NCI-H748 treated with DMSO at 0.1 percent for 48 hours (cell line): ENCODE measurements around the gene EPAS1.

ENCODE experiments used
- DNase-seq: peaks from one replicate; lab custom pipeline; 2025; lab: John Stamatoyannopoulos, UW

Gene EPAS1

DNA sequence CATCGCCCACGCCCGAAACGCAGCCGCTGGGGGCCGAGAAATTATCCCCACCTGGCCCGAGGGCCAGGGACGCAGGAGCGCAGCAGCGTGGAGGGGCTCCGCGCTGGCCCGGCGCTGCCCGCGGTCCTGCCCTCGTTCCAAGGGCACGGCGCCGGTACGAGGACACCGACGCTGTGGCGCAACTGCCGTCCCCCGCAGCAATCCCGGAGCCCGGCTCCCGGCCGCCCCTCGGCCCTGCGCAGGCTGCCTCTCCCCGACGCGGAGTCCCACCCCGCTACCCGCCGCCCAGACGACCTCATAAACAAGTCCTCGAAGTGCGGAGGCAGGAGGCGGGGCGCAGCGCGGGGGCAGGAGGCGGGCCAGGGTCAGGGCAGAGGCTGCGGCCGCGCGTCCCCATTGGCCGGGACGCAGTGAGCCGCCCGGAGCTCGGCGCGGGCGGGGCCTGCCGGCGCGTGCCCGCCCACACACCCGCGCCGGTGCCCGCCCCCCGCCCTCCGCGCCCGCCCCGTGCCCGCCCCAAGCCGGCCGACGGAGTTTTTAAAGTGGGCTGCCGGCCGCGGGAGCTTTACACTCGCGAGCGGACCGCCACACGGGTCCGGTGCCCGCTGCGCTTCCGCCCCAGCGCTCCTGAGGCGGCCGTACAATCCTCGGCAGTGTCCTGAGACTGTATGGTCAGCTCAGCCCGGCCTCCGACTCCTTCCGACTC lies at the start of gene EPAS1:
TSS of gene EPAS1 (plus strand) at position 568 of the 706 bp plus-strand sequence. CDS start 505 bp downstream, outside the sequence.
- peak; percentile 47 for DNase-seq

- no peak for DNase-seq
These were observed 49.0 kb upstream of the EPAS1 start for GRCh38 chr2:46248171-46248570.

DNA sequence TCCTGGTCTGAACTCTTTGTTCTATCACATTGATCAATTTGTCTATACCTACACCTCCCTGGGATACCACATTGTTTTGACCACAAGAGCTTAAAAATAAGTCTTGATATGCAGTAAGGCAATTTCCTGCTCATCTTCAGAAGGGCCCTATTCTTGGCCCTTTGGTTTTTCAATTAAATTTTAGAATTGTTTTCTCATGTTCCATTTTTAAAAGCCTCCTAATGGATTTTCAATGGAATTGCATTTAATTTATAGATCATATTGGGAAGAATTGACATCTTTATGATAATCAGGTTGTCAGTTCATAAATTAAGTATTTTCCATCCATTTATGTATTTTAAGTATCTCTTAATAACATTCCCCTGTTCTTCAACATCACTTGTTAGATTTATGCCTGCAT lies 47.6 kb upstream of the EPAS1 start:
- no peak for DNase-seq

- DNase-seq, result no peak
These were observed 44.1 kb upstream of the EPAS1 start for GRCh38 chr2:46252891-46253659.

DNA sequence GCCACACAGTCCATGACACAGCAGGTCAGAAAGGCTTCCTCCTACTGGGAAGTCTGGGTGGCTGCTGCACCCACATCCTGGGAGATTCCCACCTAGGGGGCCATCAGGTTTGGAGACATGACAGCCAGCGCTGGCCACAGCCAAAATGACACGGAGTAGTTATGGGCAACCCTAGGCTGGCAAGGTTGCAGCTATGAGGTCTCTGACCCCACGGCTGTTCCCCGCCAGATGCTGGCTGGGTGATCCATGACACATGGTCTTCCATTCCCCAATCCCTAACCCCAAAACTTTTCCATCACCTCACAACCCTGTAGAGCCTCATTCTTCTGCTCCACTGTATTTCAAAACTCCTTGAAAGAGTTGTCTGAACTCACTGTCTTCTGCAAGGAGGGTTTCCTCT lies 42.7 kb upstream of the EPAS1 start:
- no peak for DNase-seq

GRCh38 chr2:46256563-46257142 lies 40.6 kb upstream of the EPAS1 start:
- no peak for DNase-seq

DNA sequence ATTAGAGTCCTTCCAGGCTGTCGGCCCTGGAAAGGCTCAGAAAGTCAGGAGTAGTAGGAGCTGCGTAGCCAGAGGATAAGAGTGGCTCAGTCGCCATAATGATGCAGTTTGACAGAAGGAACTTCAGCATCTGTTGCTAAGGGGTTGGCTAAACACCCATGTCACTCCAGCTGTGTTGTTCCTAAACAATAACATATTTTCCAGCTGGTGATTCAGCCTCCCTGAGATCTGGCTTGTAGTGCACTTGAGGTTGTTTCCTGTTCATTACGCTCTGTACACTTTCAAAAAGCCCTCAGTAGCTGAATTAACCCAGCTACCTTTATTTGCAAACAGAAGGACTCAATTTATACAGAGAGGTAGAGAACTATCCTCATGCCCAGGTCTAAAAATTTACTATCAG lies 39.7 kb upstream of the EPAS1 start:
- peak; percentile 86 for DNase-seq

- DNase-seq, result no peak
These were observed 39.2 kb upstream of the EPAS1 start for GRCh38 chr2:46257980-46258379.

DNA sequence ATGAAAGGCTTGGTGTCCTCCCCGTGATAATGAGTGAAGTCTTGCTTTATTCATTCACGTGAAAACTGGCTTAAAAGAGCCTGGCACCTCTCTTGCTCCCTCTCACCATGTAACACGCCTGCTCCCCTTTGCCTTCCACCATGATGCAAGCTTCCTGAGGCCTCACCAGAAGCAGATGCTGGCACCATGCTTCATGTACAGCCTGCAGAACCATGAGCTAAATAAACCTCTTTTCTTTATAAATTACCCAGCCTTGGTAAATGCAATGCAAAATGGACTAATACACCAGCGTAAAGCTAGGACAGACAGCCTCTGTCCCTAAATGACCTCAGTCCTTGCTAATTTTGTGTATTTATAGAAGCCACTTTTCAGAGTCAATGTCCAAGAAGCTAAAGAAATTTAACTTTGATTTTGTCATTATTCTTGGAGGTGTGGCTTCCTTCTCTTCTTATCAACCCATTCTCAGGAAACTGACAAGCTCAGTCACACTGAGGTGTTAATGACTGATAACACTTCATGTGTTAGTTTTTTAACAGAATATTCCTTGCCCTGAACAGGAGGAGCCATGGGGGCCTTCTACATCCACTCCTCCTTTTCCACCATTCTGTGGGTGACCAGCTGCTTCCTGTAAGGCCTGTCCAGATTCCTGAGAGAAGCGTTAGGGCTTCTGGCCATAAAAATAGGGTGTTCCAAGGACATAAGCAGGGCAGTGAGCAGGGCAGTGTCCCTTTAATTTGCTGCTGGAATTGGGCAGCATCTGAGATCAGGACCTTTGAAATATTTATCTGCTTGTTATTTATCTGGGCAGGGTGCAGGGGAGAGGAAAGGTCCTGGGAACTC lies 38.0 kb upstream of the EPAS1 start:
- DNase-seq, result no peak

- no peak for DNase-seq
These were observed 37.4 kb upstream of the EPAS1 start for GRCh38 chr2:46259777-46260168.

- no peak for DNase-seq
These were observed 36.9 kb upstream of the EPAS1 start for GRCh38 chr2:46260305-46260704.

DNA sequence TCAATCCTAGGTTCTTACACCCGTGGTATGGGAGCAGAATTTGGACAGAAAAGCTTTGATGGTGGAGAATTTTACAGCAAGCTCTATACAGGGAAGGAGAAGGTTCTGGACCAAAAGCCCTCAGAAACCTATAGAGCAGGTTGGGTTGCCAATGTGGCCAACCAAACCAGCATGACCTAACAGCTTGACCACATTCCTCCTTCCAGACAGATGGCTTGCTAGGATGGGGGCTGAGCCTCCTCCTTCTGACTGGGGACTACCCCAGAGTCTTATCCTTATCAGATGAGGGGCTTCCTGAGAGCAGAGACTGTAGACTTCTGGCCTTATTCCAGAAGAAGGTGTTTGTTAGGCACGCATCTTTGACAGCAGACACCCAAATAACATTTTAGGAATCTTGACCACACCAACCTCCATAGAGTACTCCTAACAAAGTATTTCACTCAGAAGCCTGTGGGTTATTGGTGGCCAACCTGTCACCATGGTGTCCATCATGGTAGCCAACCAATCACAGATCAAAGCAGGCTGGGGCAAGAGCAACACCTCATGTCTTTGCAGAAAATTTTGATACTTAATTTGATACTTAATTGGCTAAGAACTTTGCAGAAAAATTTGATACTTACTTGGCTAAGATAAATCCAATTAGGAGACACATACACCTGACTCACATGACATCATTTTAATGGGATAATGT lies 34.8 kb upstream of the EPAS1 start:
- no peak for DNase-seq

GRCh38 chr2:46263347-46263746 lies 33.9 kb upstream of the EPAS1 start:
- DNase-seq, result no peak

- DNase-seq, result no peak
These were observed 32.8 kb upstream of the EPAS1 start for GRCh38 chr2:46264447-46264846.

- DNase-seq, result no peak
These were observed 31.1 kb upstream of the EPAS1 start for GRCh38 chr2:46266134-46266533.

GRCh38 chr2:46267616-46268015 lies 29.6 kb upstream of the EPAS1 start:
- no peak for DNase-seq

DNA sequence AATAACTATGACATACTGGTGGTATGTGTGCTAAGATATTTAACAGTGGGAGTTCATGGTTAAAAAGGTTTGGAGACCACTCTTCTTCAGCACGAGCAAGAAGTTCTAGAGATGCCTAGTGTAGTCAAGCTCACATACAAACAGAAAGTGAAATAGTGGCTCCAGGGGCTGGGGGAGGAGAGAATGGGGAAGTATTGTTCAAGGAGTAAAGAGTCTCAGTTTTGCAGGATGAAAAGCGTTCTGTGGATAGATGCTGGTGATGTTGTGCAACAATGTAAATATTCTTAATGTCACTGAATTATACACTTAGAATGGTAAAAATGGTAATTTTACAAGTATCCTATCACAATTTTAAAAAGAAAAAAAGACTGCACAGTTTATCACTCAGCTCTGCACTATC lies 29.0 kb upstream of the EPAS1 start:
- no peak for DNase-seq

DNA sequence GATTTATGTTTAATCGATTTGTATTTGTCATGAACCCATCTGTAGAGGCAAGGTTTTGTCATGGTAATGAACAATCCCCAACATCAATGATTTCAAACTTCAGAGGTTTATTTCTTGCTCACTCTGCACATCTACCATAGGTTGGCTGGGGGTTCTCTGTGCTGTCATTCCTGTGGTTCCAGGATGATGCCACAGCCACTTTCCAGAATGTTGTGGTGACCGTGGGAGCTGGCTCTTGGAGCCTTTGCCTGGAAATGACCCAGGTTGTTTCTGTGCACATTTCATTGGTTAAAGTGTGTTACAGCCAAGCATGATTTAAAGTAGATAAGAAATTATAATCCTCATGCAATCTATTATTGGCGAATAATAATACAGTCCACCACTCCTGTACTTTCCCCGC lies 28.2 kb upstream of the EPAS1 start:
- DNase-seq, result no peak

DNA sequence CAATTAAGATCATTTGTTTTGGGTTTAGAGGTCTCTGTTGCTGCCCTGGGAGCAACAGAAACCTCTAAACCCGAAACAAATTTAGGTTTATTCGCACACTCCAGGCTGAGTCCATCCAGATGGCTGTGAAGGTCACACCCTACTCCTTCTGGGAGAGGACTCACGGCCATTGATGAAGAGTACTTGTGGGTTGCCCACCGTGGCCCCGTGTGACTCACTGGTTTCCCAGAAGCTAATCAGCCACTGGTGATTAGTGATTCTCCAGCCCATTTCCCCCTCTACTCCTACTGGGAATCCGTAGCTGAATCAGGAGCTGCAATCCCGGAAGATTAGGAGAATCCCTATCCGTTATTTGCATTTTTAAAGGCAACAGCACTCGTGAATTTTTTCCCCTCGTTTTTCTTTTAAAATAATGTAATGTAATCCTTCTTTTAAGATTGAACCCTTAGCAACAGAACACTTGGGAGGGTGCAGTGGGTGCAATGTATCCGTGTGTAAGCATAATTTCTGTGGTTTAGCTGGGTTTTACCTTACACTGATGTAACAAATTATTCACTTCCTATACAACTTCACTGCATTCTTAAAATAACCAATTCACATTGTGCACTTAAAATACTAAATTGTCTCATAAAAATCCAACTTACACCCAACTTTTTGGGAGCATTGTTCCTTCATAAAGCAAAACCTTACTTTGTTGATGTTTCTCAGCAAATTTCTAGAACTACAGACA lies 27.5 kb upstream of the EPAS1 start:
- no peak for DNase-seq

DNA sequence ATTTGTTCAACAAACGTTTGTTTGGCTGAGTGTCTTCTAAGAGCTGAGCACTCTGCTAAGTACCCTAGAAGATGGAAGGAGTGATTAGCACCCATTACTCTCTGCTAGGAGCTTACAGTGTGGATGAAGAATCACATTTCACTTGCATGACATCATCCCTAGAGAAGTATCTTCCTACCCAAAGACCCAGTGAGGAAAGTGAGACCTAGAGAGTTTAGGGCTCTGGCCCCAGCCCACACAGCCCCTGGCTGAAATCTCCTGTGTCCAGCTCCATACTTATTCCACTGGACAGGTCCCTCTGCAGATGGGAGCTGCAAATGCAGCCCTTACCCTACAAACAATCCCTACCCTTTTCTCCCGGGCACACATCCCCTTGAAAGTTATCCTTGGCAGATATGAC lies 26.8 kb upstream of the EPAS1 start:
- DNase-seq, result no peak

- DNase-seq, result no peak
These were observed 23.9 kb upstream of the EPAS1 start for GRCh38 chr2:46273225-46273863.
